ENCODE results near the gene HOXA11. TPM values are rescaled to one million over a fixed set of nuclear protein-coding genes. Genes with fewer than 3 reads are reported as not detected.

HOXA11 gene
- total and polyA plus RNA-seq, 2 donors from 2014 or later, result 5.2 to 5.5 TPM

- H3K27me3 ChIP-seq (ENCODE audit: control insufficient read depth, insufficient read depth, low read length), result peaks cover 60% of the 10 kb centered on the region
- no peaks in the 10 kb centered on the region for H3K36me3 ChIP-seq (ENCODE audit: control insufficient read depth in 2 of 3, insufficient read depth in 3 of 3, low read length in 3 of 3)
- no peak overlapping the region for H3K4me3 ChIP-seq (ENCODE audit: low read length in 3 of 3)
- DNase-seq, result no peak
- TF ChIP-seq CTCF (IDR thresholded peaks at IDR 0.05; ENCODE audit: borderline replicate concordance, extremely low read depth, insufficient read depth), result no peak
- no peak overlapping the region for H3K27ac ChIP-seq (ENCODE audit: low read depth in 2 of 2, low read length in 2 of 2)
- no peaks in the 10 kb centered on the region for H3K9me3 ChIP-seq (ENCODE audit: control insufficient read depth in 2 of 3, insufficient read depth in 1 of 3, low read length in 3 of 3)
- no peak overlapping the region for H3K9ac ChIP-seq (ENCODE audit: low read length in 3 of 3)
- no peak for FAIRE-seq
- intact Hi-C loops (cut with DNase I), result no loop called here
- peaks cover 0 to 6% (median 0%) of the 10 kb centered on the region in 3 donors for H3K4me1 ChIP-seq (ENCODE audit: control insufficient read depth in 2 of 3, insufficient read depth in 2 of 3, low read depth in 1 of 3, low read length in 3 of 3)
These were observed 29.4 kb upstream of the HOXA11 start for GRCh38 chr7:27214239-27214950.

GRCh38 chr7:27213433-27214238 is 28.6 kb upstream of the HOXA11 start:
- Histone ChIP-seq H3K27me3 (ENCODE audit: control insufficient read depth, insufficient read depth, low read length) (peaks cover 63% of the 10 kb centered on the region), H3K27ac (ENCODE audit: low read depth in 2 of 2, low read length in 2 of 2) (no peak overlapping the region), H3K4me1 (ENCODE audit: control insufficient read depth in 2 of 3, insufficient read depth in 2 of 3, low read depth in 1 of 3, low read length in 3 of 3) (peaks cover 0 to 6% (median 0%) of the 10 kb centered on the region in 3 donors), H3K4me3 (ENCODE audit: low read length in 3 of 3) (no peak overlapping the region), H3K9ac (ENCODE audit: low read length in 3 of 3) (no peak overlapping the region), H3K36me3 (ENCODE audit: control insufficient read depth in 2 of 3, insufficient read depth in 3 of 3, low read length in 3 of 3) (no peaks in the 10 kb centered on the region), H3K9me3 (ENCODE audit: control insufficient read depth in 2 of 3, insufficient read depth in 1 of 3, low read length in 3 of 3) (no peaks in the 10 kb centered on the region)
- DNase-seq (peak in 3 of 5 donors; percentile 18 to 39 (median 30)), FAIRE-seq (no peak)
- intact Hi-C loops (cut with DNase I), result no loop called here
- no peak for TF ChIP-seq CTCF (IDR thresholded peaks at IDR 0.05; ENCODE audit: borderline replicate concordance, extremely low read depth, insufficient read depth)

- DNase-seq (peak in 3 of 5 donors; percentile 31 to 44 (median 34)), FAIRE-seq (no peak)
These were observed 27.7 kb upstream of the HOXA11 start for GRCh38 chr7:27212497-27213432.

More at GRCh38 chr7:27212497-27213432, 27.7 kb upstream of the HOXA11 start:
- Histone ChIP-seq H3K9ac (ENCODE audit: low read length in 3 of 3) (no peak overlapping the region), H3K36me3 (ENCODE audit: control insufficient read depth in 2 of 3, insufficient read depth in 3 of 3, low read length in 3 of 3) (no peaks in the 10 kb centered on the region), H3K4me1 (ENCODE audit: control insufficient read depth in 2 of 3, insufficient read depth in 2 of 3, low read depth in 1 of 3, low read length in 3 of 3) (peaks cover 0 to 6% (median 0%) of the 10 kb centered on the region in 3 donors), H3K27me3 (ENCODE audit: control insufficient read depth, insufficient read depth, low read length) (peaks cover 66% of the 10 kb centered on the region), H3K27ac (ENCODE audit: low read depth in 2 of 2, low read length in 2 of 2) (no peak overlapping the region), H3K9me3 (ENCODE audit: control insufficient read depth in 2 of 3, insufficient read depth in 1 of 3, low read length in 3 of 3) (no peaks in the 10 kb centered on the region), H3K4me3 (ENCODE audit: low read length in 3 of 3) (no peak overlapping the region)
- intact Hi-C loops (cut with DNase I), result no loop called here
- no peak for TF ChIP-seq CTCF (IDR thresholded peaks at IDR 0.05; ENCODE audit: borderline replicate concordance, extremely low read depth, insufficient read depth)

All from kidney (tissue), 14 donors.